ENCODE results near the gene ZFYVE28.

GRCh38 chr4:2408976-2409375, 9.5 kb downstream of the ZFYVE28 start:
- no peak for TF ChIP-seq CTCF (IDR thresholded peaks at IDR 0.05)
- TF ChIP-seq POLR2A (IDR thresholded peaks at IDR 0.05) = no peak
